Activated T-cell treated with anti-CD3 and anti-CD28 coated beads, Interleukin-2, amount 50 U/mL, for 72 hours (primary cell): ENCODE results near the gene TMEM178B. TPM values are rescaled to one million over a fixed set of nuclear protein-coding genes. Genes with fewer than 3 reads are reported as not detected.
"Not testable (repeated sequence)": the region's sequence is repeated elsewhere in the genome, so short reads cannot be mapped to it uniquely, and the experiment has no call there.

ENCODE experiments used
- ATAC-seq, 2 donors: fragments of 150-1000 bp; cut with Tn5 transposase; replicated peaks in 1 of 2; 2 replicates each; pipeline ENCODE4 v1.10.0; 2021; ENCODE audit warnings: moderate library complexity in 2 of 2, mild to moderate bottlenecking in 1 of 2
- DNase-seq, 2 donors: peaks; one replicate each; pipeline ENCODE4 v3.0.0; 2021 to 2022; ENCODE audit warnings: mixed read lengths in 1 of 2
- H3K27ac Mint-ChIP-seq: one replicate; pipeline ENCODE4 v1.8.0; 2022; ENCODE audit warnings: mild to moderate bottlenecking, moderate library complexity, mixed read lengths
- H3K27me3 Mint-ChIP-seq: one replicate; pipeline ENCODE4 v1.8.0; 2022; ENCODE audit warnings: low read depth, mixed read lengths
- H3K36me3 Mint-ChIP-seq, 2 donors: one replicate each; pipeline ENCODE4 v1.8.0; 2022; ENCODE audit warnings: mixed read lengths in 2 of 2, mild to moderate bottlenecking in 1 of 2; ENCODE audit not compliant: insufficient read depth in 2 of 2
- H3K4me1 Mint-ChIP-seq: one replicate; pipeline ENCODE4 v1.8.0; 2022; ENCODE audit warnings: low read depth, mixed read lengths
- H3K4me3 Mint-ChIP-seq, 2 donors: one replicate each; pipeline ENCODE4 v1.8.0; 2022; ENCODE audit warnings: mild to moderate bottlenecking in 2 of 2, mixed read lengths in 2 of 2, moderate library complexity in 2 of 2
- H3K9me3 Mint-ChIP-seq, 2 donors: one replicate each; pipeline ENCODE4 v1.8.0; 2022; ENCODE audit warnings: mixed read lengths in 2 of 2
- total RNA-seq, 2 donors: library from RNA; stranded (reverse); gene quantifications; one replicate each; pipeline ENCODE4 v1.2.3, GENCODE V29; 2022

The TMEM178B gene
- total RNA-seq, 2 donors from 2014 or later, result 1.0 to 1.4 TPM

- Mint-ChIP-seq H3K9me3 (peaks cover 0 to 2% of the 10 kb centered on the region in 2 donors), H3K36me3 (no peaks in the 10 kb centered on the region), H3K4me3 (no peak overlapping the region), H3K27me3 (peaks cover 20% of the 10 kb centered on the region), H3K4me1 (no peaks in the 10 kb centered on the region), H3K27ac (no peak overlapping the region)
- ATAC-seq, result no peak
- DNase-seq, result no peak
Observed at GRCh38 chr7:141312395-141312794, 238.5 kb downstream of the TMEM178B start.

GRCh38 chr7:141312828-141313521 is 239.1 kb downstream of the TMEM178B start:
- H3K4me3 Mint-ChIP-seq, result no peak overlapping the region
- DNase-seq (no peak), ATAC-seq (no peak)
- no peaks in the 10 kb centered on the region for H3K4me1 Mint-ChIP-seq
- H3K27ac Mint-ChIP-seq, result no peak overlapping the region
- H3K9me3 Mint-ChIP-seq, result peaks cover 0 to 2% of the 10 kb centered on the region in 2 donors
- H3K36me3 Mint-ChIP-seq, result no peaks in the 10 kb centered on the region
- H3K27me3 Mint-ChIP-seq, result peaks cover 21% of the 10 kb centered on the region

GRCh38 chr7:141313896-141314295 is 240.0 kb downstream of the TMEM178B start:
- ATAC-seq (no peak), DNase-seq (no peak)
- peaks cover 30% of the 10 kb centered on the region for H3K27me3 Mint-ChIP-seq
- no peak overlapping the region for H3K27ac Mint-ChIP-seq
- no peaks in the 10 kb centered on the region for H3K4me1 Mint-ChIP-seq
- peaks cover 0 to 2% of the 10 kb centered on the region in 2 donors for H3K9me3 Mint-ChIP-seq
- H3K4me3 Mint-ChIP-seq, result no peak overlapping the region
- H3K36me3 Mint-ChIP-seq, result no peaks in the 10 kb centered on the region

GRCh38 chr7:141317033-141317585 is 243.2 kb downstream of the TMEM178B start:
- Mint-ChIP-seq H3K9me3 (no peaks in the 10 kb centered on the region), H3K27me3 (peaks cover 30% of the 10 kb centered on the region), H3K36me3 (no peaks in the 10 kb centered on the region), H3K27ac (no peak overlapping the region), H3K4me1 (peaks cover 4% of the 10 kb centered on the region), H3K4me3 (no peak overlapping the region)
- no peak for ATAC-seq
- DNase-seq, result no peak

GRCh38 chr7:141320287-141320686 is 246.4 kb downstream of the TMEM178B start:
- H3K9me3 Mint-ChIP-seq, result peaks cover 0 to 2% of the 10 kb centered on the region in 2 donors
- DNase-seq (no peak), ATAC-seq (peak in 1 of 2 donors; percentile 41)
- H3K4me1 Mint-ChIP-seq, result peaks cover 4% of the 10 kb centered on the region
- no peak overlapping the region for H3K4me3 Mint-ChIP-seq
- no peak overlapping the region for H3K27ac Mint-ChIP-seq
- peaks cover 30% of the 10 kb centered on the region for H3K27me3 Mint-ChIP-seq
- H3K36me3 Mint-ChIP-seq, result no peaks in the 10 kb centered on the region

GRCh38 chr7:141322383-141322782 is 248.5 kb downstream of the TMEM178B start:
- H3K27me3 Mint-ChIP-seq, result peaks cover 22% of the 10 kb centered on the region
- no peak for ATAC-seq
- H3K9me3 Mint-ChIP-seq, result peaks cover 0 to 2% of the 10 kb centered on the region in 2 donors
- H3K4me3 Mint-ChIP-seq, result no peak overlapping the region
- H3K36me3 Mint-ChIP-seq, result no peaks in the 10 kb centered on the region
- no peak overlapping the region for H3K27ac Mint-ChIP-seq
- peaks cover 4% of the 10 kb centered on the region for H3K4me1 Mint-ChIP-seq
- DNase-seq, result no peak

- Mint-ChIP-seq H3K27ac (no peak overlapping the region), H3K4me1 (peaks cover 4% of the 10 kb centered on the region), H3K27me3 (peaks cover 18% of the 10 kb centered on the region), H3K4me3 (no peak overlapping the region), H3K36me3 (no peaks in the 10 kb centered on the region), H3K9me3 (peaks cover 0 to 2% of the 10 kb centered on the region in 2 donors)
- DNase-seq (no peak), ATAC-seq (no peak)
Observed at GRCh38 chr7:141323826-141324225, 250.0 kb downstream of the TMEM178B start.

GRCh38 chr7:141324870-141325269 is 251.0 kb downstream of the TMEM178B start:
- no peaks in the 10 kb centered on the region for H3K36me3 Mint-ChIP-seq
- ATAC-seq (no peak), DNase-seq (no peak)
- peaks cover 0 to 2% of the 10 kb centered on the region in 2 donors for H3K9me3 Mint-ChIP-seq
- H3K27me3 Mint-ChIP-seq, result peaks cover 17% of the 10 kb centered on the region
- H3K4me3 Mint-ChIP-seq, result no peak overlapping the region
- no peak overlapping the region for H3K27ac Mint-ChIP-seq
- H3K4me1 Mint-ChIP-seq, result peaks cover 1% of the 10 kb centered on the region

GRCh38 chr7:141325275-141325674 is 251.4 kb downstream of the TMEM178B start:
- ATAC-seq (no peak), DNase-seq (no peak)
- Mint-ChIP-seq H3K4me3 (no peak overlapping the region), H3K36me3 (no peaks in the 10 kb centered on the region), H3K27ac (no peak overlapping the region), H3K27me3 (peaks cover 17% of the 10 kb centered on the region), H3K4me1 (no peaks in the 10 kb centered on the region), H3K9me3 (peaks cover 0 to 2% of the 10 kb centered on the region in 2 donors)

GRCh38 chr7:141328290-141328689 is 254.4 kb downstream of the TMEM178B start:
- Mint-ChIP-seq H3K27ac (no peak overlapping the region), H3K27me3 (peaks cover 17% of the 10 kb centered on the region), H3K9me3 (peaks cover 0 to 2% of the 10 kb centered on the region in 2 donors), H3K36me3 (no peaks in the 10 kb centered on the region), H3K4me3 (no peak overlapping the region), H3K4me1 (no peaks in the 10 kb centered on the region)
- no peak for DNase-seq
- ATAC-seq, result no peak

GRCh38 chr7:141330285-141330684 is 256.4 kb downstream of the TMEM178B start:
- H3K4me1 Mint-ChIP-seq, H3K4me3 Mint-ChIP-seq, ATAC-seq, H3K27ac Mint-ChIP-seq, H3K27me3 Mint-ChIP-seq, H3K36me3 Mint-ChIP-seq, H3K9me3 Mint-ChIP-seq, DNase-seq: not testable (repeated sequence)

- Mint-ChIP-seq H3K27ac (no peak overlapping the region), H3K36me3 (peaks cover 0 to 4% of the 10 kb centered on the region in 2 donors), H3K4me3 (no peak overlapping the region), H3K27me3 (no peaks in the 10 kb centered on the region), H3K9me3 (peaks cover 0 to 5% of the 10 kb centered on the region in 2 donors), H3K4me1 (no peaks in the 10 kb centered on the region)
- DNase-seq (no peak), ATAC-seq (no peak)
Observed at GRCh38 chr7:141333459-141333858, 259.6 kb downstream of the TMEM178B start.

GRCh38 chr7:141335164-141335563 is 261.3 kb downstream of the TMEM178B start:
- Mint-ChIP-seq H3K4me1 (no peaks in the 10 kb centered on the region), H3K27me3 (no peaks in the 10 kb centered on the region), H3K4me3 (no peak overlapping the region), H3K9me3 (peaks cover 0 to 5% of the 10 kb centered on the region in 2 donors), H3K27ac (no peak overlapping the region), H3K36me3 (peaks cover 0 to 4% of the 10 kb centered on the region in 2 donors)
- DNase-seq (no peak), ATAC-seq (no peak)

GRCh38 chr7:141339603-141340002 is 265.7 kb downstream of the TMEM178B start:
- Mint-ChIP-seq H3K27ac (no peak overlapping the region), H3K36me3 (peaks cover 0 to 4% of the 10 kb centered on the region in 2 donors), H3K27me3 (no peaks in the 10 kb centered on the region), H3K4me1 (no peaks in the 10 kb centered on the region), H3K4me3 (no peak overlapping the region), H3K9me3 (peaks cover 0 to 5% of the 10 kb centered on the region in 2 donors)
- DNase-seq (no peak), ATAC-seq (no peak)
